HEK293T (cell line): Measurements from ENCODE around the gene NOS2.

Source experiments
- BHLHE40 ChIP-seq: fragments of 450-650 bp; IDR thresholded peaks from 2 replicates; pipeline ENCODE4 v1.6.1; 2016; ENCODE audit warnings: mild to moderate bottlenecking, moderate library complexity, borderline replicate concordance
- FOXK2 ChIP-seq: fragments of 450-650 bp; IDR thresholded peaks from 2 replicates; pipeline ENCODE4 v1.6.1; 2016; ENCODE audit warnings: mild to moderate bottlenecking
- SP1 ChIP-seq: fragments of 450-650 bp; IDR thresholded peaks from 2 replicates; pipeline ENCODE4 v1.6.1; 2017
- TF ChIP-seq, protein P1 (sequence below): fragments of 450-650 bp; IDR thresholded peaks from 2 replicates; pipeline ENCODE4 v1.6.1; 2016

DNA sequence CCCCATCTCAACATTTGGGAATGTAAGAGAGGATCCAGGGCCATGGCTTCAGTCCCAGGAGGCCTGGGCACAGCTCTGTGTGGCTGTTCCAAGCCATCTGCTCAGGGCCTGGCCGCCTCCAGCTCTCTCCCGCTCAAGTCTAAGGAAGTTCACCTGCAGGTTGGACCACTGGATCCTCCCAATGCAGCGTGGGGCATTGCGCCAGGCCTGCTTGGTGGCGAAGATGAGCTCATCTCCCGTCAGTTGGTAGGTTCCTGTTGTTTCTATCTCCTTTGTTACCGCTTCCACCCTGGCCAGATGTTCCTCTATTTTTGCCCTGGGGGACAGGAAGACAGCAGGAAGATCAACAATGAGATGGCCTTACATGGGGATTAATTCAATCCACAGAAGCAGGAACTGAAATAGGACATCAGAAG is 17.5 kb downstream of the NOS2 start:
- no peak for TF ChIP-seq FOXK2
- TF ChIP-seq SP1, result no peak
- no peak for TF ChIP-seq BHLHE40
- TF ChIP-seq, protein P1, sequence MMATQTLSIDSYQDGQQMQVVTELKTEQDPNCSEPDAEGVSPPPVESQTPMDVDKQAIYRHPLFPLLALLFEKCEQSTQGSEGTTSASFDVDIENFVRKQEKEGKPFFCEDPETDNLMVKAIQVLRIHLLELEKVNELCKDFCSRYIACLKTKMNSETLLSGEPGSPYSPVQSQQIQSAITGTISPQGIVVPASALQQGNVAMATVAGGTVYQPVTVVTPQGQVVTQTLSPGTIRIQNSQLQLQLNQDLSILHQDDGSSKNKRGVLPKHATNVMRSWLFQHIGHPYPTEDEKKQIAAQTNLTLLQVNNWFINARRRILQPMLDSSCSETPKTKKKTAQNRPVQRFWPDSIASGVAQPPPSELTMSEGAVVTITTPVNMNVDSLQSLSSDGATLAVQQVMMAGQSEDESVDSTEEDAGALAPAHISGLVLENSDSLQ, result no peak
